ENCODE results near the gene PPP2R5E.

DNA sequence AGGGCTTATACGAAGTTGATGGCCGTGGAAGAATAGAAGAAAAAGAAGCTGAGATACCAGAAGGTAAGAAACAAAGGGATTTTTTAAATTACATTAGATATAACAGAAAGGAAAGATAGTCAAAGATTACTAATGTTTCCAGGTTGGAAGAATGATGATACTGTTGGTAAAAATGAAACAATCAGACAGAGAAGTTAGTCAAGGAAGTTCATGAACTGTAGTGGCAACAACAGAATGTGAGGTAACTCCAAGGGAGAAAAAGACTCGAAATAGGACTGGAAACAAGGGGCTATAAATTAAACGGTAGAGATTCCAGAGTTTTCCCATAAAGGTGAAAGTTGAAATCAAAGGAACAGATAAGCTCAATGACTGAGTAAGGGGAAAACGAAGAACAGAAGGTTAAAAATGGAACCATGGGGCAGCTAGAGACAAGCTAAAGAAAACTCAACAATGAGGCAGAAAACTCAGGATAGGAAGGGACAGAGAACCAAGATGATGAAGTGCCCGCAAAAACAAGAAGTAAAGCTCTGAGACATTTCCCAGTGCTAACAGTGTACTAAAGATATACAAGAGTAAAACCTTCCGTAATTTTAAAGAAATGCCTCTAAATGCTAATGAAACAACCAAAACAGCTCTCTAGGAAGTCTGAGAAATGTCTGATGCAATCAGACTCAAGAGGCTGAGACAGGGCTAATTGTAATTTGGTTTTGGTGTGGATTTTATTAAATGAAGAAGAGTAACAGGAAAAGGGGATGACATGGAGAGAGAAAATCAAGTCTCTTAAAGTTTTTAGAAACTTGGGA, 70.0 kb downstream of the PPP2R5E start:
- TF ChIP-seq, protein P1, sequence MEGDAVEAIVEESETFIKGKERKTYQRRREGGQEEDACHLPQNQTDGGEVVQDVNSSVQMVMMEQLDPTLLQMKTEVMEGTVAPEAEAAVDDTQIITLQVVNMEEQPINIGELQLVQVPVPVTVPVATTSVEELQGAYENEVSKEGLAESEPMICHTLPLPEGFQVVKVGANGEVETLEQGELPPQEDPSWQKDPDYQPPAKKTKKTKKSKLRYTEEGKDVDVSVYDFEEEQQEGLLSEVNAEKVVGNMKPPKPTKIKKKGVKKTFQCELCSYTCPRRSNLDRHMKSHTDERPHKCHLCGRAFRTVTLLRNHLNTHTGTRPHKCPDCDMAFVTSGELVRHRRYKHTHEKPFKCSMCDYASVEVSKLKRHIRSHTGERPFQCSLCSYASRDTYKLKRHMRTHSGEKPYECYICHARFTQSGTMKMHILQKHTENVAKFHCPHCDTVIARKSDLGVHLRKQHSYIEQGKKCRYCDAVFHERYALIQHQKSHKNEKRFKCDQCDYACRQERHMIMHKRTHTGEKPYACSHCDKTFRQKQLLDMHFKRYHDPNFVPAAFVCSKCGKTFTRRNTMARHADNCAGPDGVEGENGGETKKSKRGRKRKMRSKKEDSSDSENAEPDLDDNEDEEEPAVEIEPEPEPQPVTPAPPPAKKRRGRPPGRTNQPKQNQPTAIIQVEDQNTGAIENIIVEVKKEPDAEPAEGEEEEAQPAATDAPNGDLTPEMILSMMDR (conservative IDR thresholded peaks at IDR 0.05; ENCODE audit: low read length): no peak
- TF ChIP-seq EZH2phosphoT487 (IDR thresholded peaks at IDR 0.05; ENCODE audit: borderline replicate concordance, low read depth, low read length): no peak

Measured in OCI-LY7 (cell line).